GM23248 (cell line): ENCODE measurements around the gene PRLR. TPM values are rescaled to one million over a fixed set of nuclear protein-coding genes. Genes with fewer than 3 reads are reported as not detected.

Source experiments
- DNase-seq: peaks from one replicate; pipeline ENCODE4 v3.0.0-alpha.2; 2015
- H2AFZ ChIP-seq: fragments of 200-600 bp; sonication (generic); 2 replicates; pipeline ENCODE4 v1.6.1; 2016; ENCODE audit warnings: antibody characterized with exemption
- H3F3A ChIP-seq: fragments of 200-600 bp; sonication (generic); 2 replicates; pipeline ENCODE4 v1.6.1; 2016; ENCODE audit warnings: mild to moderate bottlenecking, antibody characterized with exemption, mixed run types; ENCODE audit not compliant: insufficient read depth
- H3K27ac ChIP-seq: fragments of 200-600 bp; sonication (generic); 2 replicates; pipeline ENCODE4 v1.5.1; 2016; ENCODE audit warnings: mild to moderate bottlenecking
- H3K27me3 ChIP-seq: fragments of 200-600 bp; sonication (generic); replicated peaks from 2 replicates; pipeline ENCODE4 v1.6.1; 2016; ENCODE audit warnings: mild to moderate bottlenecking; ENCODE audit not compliant: insufficient read depth
- H3K36me3 ChIP-seq: fragments of 200-600 bp; sonication (generic); 2 replicates; pipeline ENCODE4 v1.6.1; 2016; ENCODE audit warnings: low read depth, mild to moderate bottlenecking
- H3K4me1 ChIP-seq: fragments of 200-600 bp; sonication (generic); 2 replicates; pipeline ENCODE4 v1.6.1; 2016; ENCODE audit warnings: mild to moderate bottlenecking; ENCODE audit not compliant: insufficient read depth
- H3K4me2 ChIP-seq: fragments of 200-600 bp; sonication (generic); one replicate; pipeline ENCODE4 v1.6.1; 2016; ENCODE audit warnings: mild to moderate bottlenecking; ENCODE audit not compliant: unreplicated experiment
- H3K4me3 ChIP-seq: fragments of 200-600 bp; sonication (generic); 2 replicates; pipeline ENCODE4 v1.5.1; 2016; ENCODE audit warnings: mild to moderate bottlenecking
- H3K79me2 ChIP-seq: fragments of 200-600 bp; sonication (generic); 2 replicates; pipeline ENCODE4 v1.6.1; 2016; ENCODE audit warnings: mild to moderate bottlenecking; ENCODE audit not compliant: insufficient read depth
- H3K9ac ChIP-seq: fragments of 200-600 bp; sonication (generic); 2 replicates; pipeline ENCODE4 v1.6.1; 2016; ENCODE audit warnings: mild to moderate bottlenecking
- H3K9me2 ChIP-seq: fragments of 200-600 bp; sonication (generic); 2 replicates; pipeline ENCODE4 v1.6.1; 2016; ENCODE audit warnings: mixed run types, mild to moderate bottlenecking, moderate library complexity; ENCODE audit not compliant: insufficient read depth
- H3K9me3 ChIP-seq: fragments of 200-600 bp; sonication (generic); one replicate; pipeline ENCODE4 v1.6.1; 2017; ENCODE audit warnings: low read depth
- H4K20me1 ChIP-seq: fragments of 200-600 bp; sonication (generic); 2 replicates; pipeline ENCODE4 v1.6.0; 2016; ENCODE audit not compliant: insufficient read depth
- EZH2 ChIP-seq: fragments of 200-600 bp; sonication (generic); IDR thresholded peaks from 2 replicates; pipeline ENCODE4 v1.6.1; 2018; ENCODE audit warnings: antibody characterized with exemption, mild to moderate bottlenecking; ENCODE audit not compliant: insufficient read depth, poor library complexity, severe bottlenecking
- EZH2phosphoT487 ChIP-seq: fragments of 200-600 bp; sonication (generic); IDR thresholded peaks from 2 replicates; pipeline ENCODE4 v1.6.1; 2018; ENCODE audit warnings: antibody characterized with exemption, moderate library complexity, mild to moderate bottlenecking, low read depth; ENCODE audit not compliant: insufficient read depth
- WGBS, 2 experiments: methylation state at CpG; one replicate each; pipeline ENCODE4 v1.1.6; 2015 to 2017; ENCODE audit warnings: low lambda C conversion rate in 2 of 2, low coverage in 1 of 2; ENCODE audit errors: missing lambda C conversion rate in 2 of 2; 5-methylcytosine and 5-hydroxymethylcytosine counted together
- in situ Hi-C: fragments of 300-500 bp; cut with MboI; formaldehyde crosslinking; loops from 2 replicates; pipeline ENCODE4 v1.15.0; 2020
- polyA plus RNA-seq: library from polyadenylated mRNA; unstranded; fragments of >200 nt; fragmentation: Nextera tagmentation; extraction: Ambion mirVana; gene quantifications from 2 replicates; pipeline ENCODE4 v1.2.1, GENCODE V29; 2016
- total RNA-seq: library from RNA; depleted of rRNA; stranded (reverse); fragments of >200 nt; shearing (Covaris generic); gene quantifications from 2 replicates; pipeline ENCODE4 v1.2.3, GENCODE V29; 2014

Gene PRLR
- total and polyA plus RNA-seq, 2 experiments from 2014 or later: 0.80 to 5.8 TPM

DNA sequence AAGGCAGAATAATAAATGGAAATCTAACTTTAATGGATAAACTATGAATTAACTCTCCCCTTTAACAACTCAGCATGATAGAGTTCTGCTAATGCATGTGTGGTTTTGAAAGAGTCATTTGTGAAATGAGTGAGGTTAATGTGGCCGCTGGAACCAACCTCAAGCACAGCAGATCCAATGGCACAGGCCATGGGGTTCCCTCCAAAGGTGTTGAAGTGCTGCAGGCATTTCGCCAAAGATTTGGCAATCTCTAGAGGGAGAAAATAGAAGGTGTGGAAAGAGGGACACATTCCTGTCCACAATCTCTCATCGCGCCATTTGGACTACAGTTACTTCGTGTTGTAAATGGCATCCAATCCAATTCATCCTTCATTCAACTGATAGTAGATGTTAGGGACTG is 217.5 kb downstream of the PRLR start:
- H3K79me2 ChIP-seq: no peaks in the 10 kb centered on the region
- H3F3A ChIP-seq: no peaks in the 10 kb centered on the region
- H3K27ac ChIP-seq: no peak overlapping the region
- in situ Hi-C loops: no loop called here
- H3K4me1 ChIP-seq: no peaks in the 10 kb centered on the region; the same call in 1 of the 2 replicates
- H3K9me2 ChIP-seq: no peaks in the 10 kb centered on the region
- TF ChIP-seq EZH2 (no peak), EZH2phosphoT487 (no peak)
- no peak overlapping the region for H3K4me2 ChIP-seq
- no peaks in the 10 kb centered on the region for H3K9me3 ChIP-seq
- no peak overlapping the region for H3K4me3 ChIP-seq
- no peaks in the 10 kb centered on the region for H4K20me1 ChIP-seq
- DNase-seq: no peak
- no peaks in the 10 kb centered on the region for H3K27me3 ChIP-seq
- no peaks in the 10 kb centered on the region for H3K36me3 ChIP-seq
- no peak overlapping the region for H2AFZ ChIP-seq
- WGBS, 2 experiments: 86% methylated on average over 5 of the region's 5 CpGs
- no peak overlapping the region for H3K9ac ChIP-seq

DNA sequence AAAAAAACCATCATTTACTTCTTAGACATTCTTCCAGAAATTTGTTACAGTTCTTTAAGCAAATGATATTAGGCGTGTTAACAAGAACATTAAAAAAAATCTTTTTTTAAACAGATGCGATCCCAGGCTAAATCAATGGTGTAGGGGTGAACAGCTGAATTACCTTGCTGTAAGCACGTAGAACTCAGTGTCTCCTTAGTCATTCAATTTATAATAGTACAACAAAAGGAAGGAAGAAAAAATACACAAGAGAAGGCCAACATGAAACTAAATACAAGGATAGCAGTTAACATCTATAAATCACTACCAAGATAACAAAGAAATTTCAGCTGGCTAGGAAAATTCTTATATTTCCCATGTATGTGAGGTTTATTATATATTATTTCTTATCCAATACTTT is 217.9 kb downstream of the PRLR start:
- 62 to 69% methylated on average over 3 of the region's 3 CpGs for WGBS, 2 experiments

DNA sequence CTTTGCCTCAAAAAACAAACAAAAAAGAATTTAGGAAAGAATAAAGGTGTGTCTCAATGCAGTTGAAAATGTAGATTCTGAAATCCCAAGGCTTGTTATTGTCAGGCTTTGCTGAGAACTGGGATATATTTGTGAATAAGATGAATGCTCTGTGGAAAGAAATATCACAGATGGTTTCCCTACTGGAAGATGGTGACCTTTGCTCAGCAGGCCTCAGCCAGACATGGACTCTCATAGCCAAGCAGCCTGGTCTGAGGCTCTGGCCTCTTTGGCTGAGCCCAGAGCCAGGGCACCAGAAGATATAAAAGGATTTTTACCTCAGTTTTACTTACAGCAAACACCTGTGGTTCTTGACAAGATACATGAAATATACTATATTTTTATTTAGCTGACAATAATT is 219.6 kb downstream of the PRLR start:
- no peak for DNase-seq
- H4K20me1 ChIP-seq: no peaks in the 10 kb centered on the region
- no peak overlapping the region for H3K9ac ChIP-seq
- H2AFZ ChIP-seq: no peak overlapping the region
- no peaks in the 10 kb centered on the region for H3K9me3 ChIP-seq
- no peak overlapping the region for H3K4me2 ChIP-seq
- TF ChIP-seq EZH2phosphoT487: no peak
- no peak for TF ChIP-seq EZH2
- H3K4me3 ChIP-seq: no peak overlapping the region
- no peaks in the 10 kb centered on the region for H3K9me2 ChIP-seq
- H3K36me3 ChIP-seq: no peaks in the 10 kb centered on the region
- H3K27ac ChIP-seq: no peak overlapping the region
- H3K79me2 ChIP-seq: no peaks in the 10 kb centered on the region
- no peaks in the 10 kb centered on the region; the same call in 1 of the 2 replicates for H3K4me1 ChIP-seq
- no peaks in the 10 kb centered on the region for H3K27me3 ChIP-seq
- in situ Hi-C loops: no loop called here
- no peaks in the 10 kb centered on the region for H3F3A ChIP-seq

More for the DNA sequence above, 217.9 kb downstream of the PRLR start:
- Histone ChIP-seq H3K27ac (no peak overlapping the region), H3K4me3 (no peak overlapping the region), H4K20me1 (no peaks in the 10 kb centered on the region), H3K4me1 (no peaks in the 10 kb centered on the region; the same call in 1 of the 2 replicates), H3K36me3 (no peaks in the 10 kb centered on the region), H3K9ac (no peak overlapping the region), H3K9me3 (no peaks in the 10 kb centered on the region), H3K27me3 (no peaks in the 10 kb centered on the region), H3F3A (no peaks in the 10 kb centered on the region), H3K79me2 (no peaks in the 10 kb centered on the region), H3K4me2 (no peak overlapping the region), H2AFZ (no peak overlapping the region), H3K9me2 (no peaks in the 10 kb centered on the region)
- TF ChIP-seq EZH2phosphoT487 (no peak), EZH2 (no peak)
- DNase-seq: no peak
- in situ Hi-C loops: no loop called here

DNA sequence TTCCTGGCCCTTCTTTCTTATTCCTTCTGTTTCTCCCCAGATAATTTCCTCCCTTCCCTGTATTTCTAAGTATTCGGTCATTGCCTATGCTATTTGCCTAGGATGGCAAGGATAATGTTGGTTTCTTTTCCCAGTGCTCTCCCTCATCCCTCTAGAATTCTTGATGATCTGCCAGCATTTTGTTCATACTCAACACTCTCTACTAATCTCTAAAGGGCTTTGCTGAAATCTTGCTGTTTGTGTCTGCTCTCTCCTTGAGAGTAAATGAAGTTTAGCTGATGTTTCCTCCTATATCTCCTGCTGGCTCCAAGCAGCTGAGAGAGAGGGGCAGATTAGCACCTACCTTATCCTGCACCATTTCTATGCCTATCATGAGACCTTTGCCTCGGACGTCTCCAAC is 220.6 kb downstream of the PRLR start:
- H3K4me3 ChIP-seq: no peak overlapping the region
- no peaks in the 10 kb centered on the region for H3F3A ChIP-seq
- H3K79me2 ChIP-seq: no peaks in the 10 kb centered on the region
- H3K9me3 ChIP-seq: no peaks in the 10 kb centered on the region
- H3K4me1 ChIP-seq: no peaks in the 10 kb centered on the region; the same call in 1 of the 2 replicates
- H2AFZ ChIP-seq: no peak overlapping the region
- no peaks in the 10 kb centered on the region for H3K9me2 ChIP-seq
- no peaks in the 10 kb centered on the region for H3K36me3 ChIP-seq
- no peaks in the 10 kb centered on the region for H3K27me3 ChIP-seq
- no peaks in the 10 kb centered on the region for H4K20me1 ChIP-seq
- 94 to 95% methylated on average over 3 of the region's 3 CpGs for WGBS, 2 experiments
- H3K4me2 ChIP-seq: no peak overlapping the region
- no peak for TF ChIP-seq EZH2phosphoT487
- no peak for TF ChIP-seq EZH2
- H3K27ac ChIP-seq: no peak overlapping the region
- H3K9ac ChIP-seq: no peak overlapping the region
- DNase-seq: peak; percentile 32
- in situ Hi-C loops: no loop called here

DNA sequence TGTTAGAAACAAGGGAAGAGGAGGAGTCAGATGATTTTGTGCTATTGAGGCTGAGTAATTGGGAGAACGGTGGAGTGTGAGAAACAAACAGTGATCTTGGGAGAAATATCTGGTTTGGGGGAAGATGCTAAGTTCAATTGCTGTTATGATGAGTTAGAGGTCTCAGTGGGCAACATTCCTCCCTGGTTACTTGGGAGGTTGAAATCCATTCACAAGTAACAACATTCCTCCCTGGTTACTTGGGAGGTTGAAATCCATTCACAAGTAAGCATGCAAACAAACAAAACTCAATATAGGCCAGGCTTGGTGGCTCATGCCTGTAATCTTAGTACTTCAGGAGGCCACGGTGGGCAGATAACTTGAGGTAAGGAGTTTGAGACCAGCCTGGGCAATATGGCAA is 221.3 kb downstream of the PRLR start:
- no peaks in the 10 kb centered on the region for H3K79me2 ChIP-seq
- H3K9me3 ChIP-seq: no peaks in the 10 kb centered on the region
- no peaks in the 10 kb centered on the region; the same call in 1 of the 2 replicates for H3K4me1 ChIP-seq
- H2AFZ ChIP-seq: no peak overlapping the region
- no peaks in the 10 kb centered on the region for H4K20me1 ChIP-seq
- no peaks in the 10 kb centered on the region for H3F3A ChIP-seq
- H3K4me3 ChIP-seq: no peak overlapping the region
- H3K36me3 ChIP-seq: no peaks in the 10 kb centered on the region
- WGBS, 2 experiments: 57 to 61% methylated on average over 2 of the region's 2 CpGs
- H3K4me2 ChIP-seq: no peak overlapping the region
- peak overlapping the region; percentile 43 for H3K27ac ChIP-seq
- no peak overlapping the region for H3K9ac ChIP-seq
- in situ Hi-C loops: no loop called here
- H3K9me2 ChIP-seq: no peaks in the 10 kb centered on the region
- TF ChIP-seq EZH2: no peak
- no peak for TF ChIP-seq EZH2phosphoT487
- H3K27me3 ChIP-seq: no peaks in the 10 kb centered on the region
- DNase-seq: peak; percentile 41
